B cell (primary cell): ENCODE data around the gene BCL11A. TPM values are rescaled to one million over a fixed set of nuclear protein-coding genes. Genes with fewer than 3 reads are reported as not detected.

Experiments
- ATAC-seq: fragments of 200-7000 bp; cut with Tn5 transposase; one replicate; pipeline ENCODE4 v1.10.0; 2021; ENCODE audit warnings: low read depth, mild to moderate bottlenecking, moderate number of reproducible peaks, moderate library complexity
- CTCF ChIA-PET: fragments of 350-600 bp; sonication (Branson Sonifier 250); formaldehyde crosslinking; loops from one replicate; lab custom pipeline; 2021; ENCODE audit warnings: antibody characterized with exemption, inconsistent platforms; lab: Charles Lee
- POLR2A ChIA-PET: fragments of 350-600 bp; sonication (Branson Sonifier 250); formaldehyde crosslinking; loops from one replicate; lab custom pipeline; 2021; ENCODE audit warnings: antibody characterized with exemption; lab: Charles Lee
- DNase-seq: peaks from one replicate; pipeline ENCODE4 v3.0.0; 2013
- H2AFZ ChIP-seq: 2 replicates; pipeline ENCODE4 v1.6.1; 2012; ENCODE audit warnings: mild to moderate bottlenecking, low read depth, low read length; ENCODE audit not compliant: insufficient read depth, poor library complexity, severe bottlenecking
- H3K27ac ChIP-seq, 2 donors: 1 replicate in 1 of 2; 2 replicates in 1 of 2; pipeline ENCODE4 v1.5.1; 2012 to 2013; ENCODE audit warnings: low read length in 2 of 2, mild to moderate bottlenecking in 2 of 2, moderate library complexity in 1 of 2
- H3K27me3 ChIP-seq, 4 experiments: fragments of 200-600 bp in 1 of 4; sonication (generic) in 1 of 4; replicated peaks in 1 of 4; 1 replicate in 2 of 4; 2 replicates in 2 of 4; pipeline versions ENCODE4 v1.6.1 to v1.7.0; 2013 to 2016; ENCODE audit warnings: low read length in 3 of 4, mild to moderate bottlenecking in 2 of 4, mixed read lengths in 1 of 4, moderate library complexity in 1 of 4; ENCODE audit not compliant: insufficient read depth in 4 of 4, control insufficient read depth in 3 of 4; ENCODE audit errors: control extremely low read depth in 1 of 4
- H3K36me3 ChIP-seq, 2 experiments: replicated peaks in 1 of 2; 1 replicate in 1 of 2; 2 replicates in 1 of 2; pipeline versions ENCODE4 v1.6.1 to v1.7.1; 2013; ENCODE audit warnings: low read length in 1 of 2; ENCODE audit not compliant: insufficient read depth in 2 of 2, control insufficient read depth in 1 of 2; ENCODE audit errors: control extremely low read depth in 1 of 2, extremely low read depth in 1 of 2
- H3K4me1 ChIP-seq, 2 donors: fragments of 200-600 bp in 1 of 2; sonication (generic) in 1 of 2; 1 replicate in 1 of 2; 2 replicates in 1 of 2; pipeline versions ENCODE4 v1.5.1 to v1.6.1; 2013 to 2017; ENCODE audit warnings: low read length in 2 of 2; ENCODE audit not compliant: control insufficient read depth in 2 of 2, insufficient read depth in 2 of 2
- H3K4me2 ChIP-seq: replicated peaks from 2 replicates; pipeline ENCODE3; 2012; ENCODE audit warnings: mild to moderate bottlenecking, low read depth, low read length; ENCODE audit not compliant: poor library complexity, severe bottlenecking
- H3K4me3 ChIP-seq, 5 experiments: fragments of 200-600 bp in 1 of 5; sonication (generic) in 1 of 5; 1 replicate in 3 of 5; 2 replicates in 2 of 5; pipeline versions ENCODE4 v1.5.1 to v1.7.0; 2011 to 2016; ENCODE audit warnings: low read length in 4 of 5, mild to moderate bottlenecking in 4 of 5, low read depth in 2 of 5, control low read depth in 1 of 5, moderate library complexity in 1 of 5; ENCODE audit not compliant: insufficient read depth in 1 of 5; ENCODE audit errors: control extremely low read depth in 1 of 5, extremely low read depth in 1 of 5
- H3K79me2 ChIP-seq: fragments of 200-600 bp; sonication (generic); one replicate; pipeline ENCODE4 v1.6.0; 2016; ENCODE audit warnings: low read length; ENCODE audit not compliant: control insufficient read depth, insufficient read depth
- H3K9ac ChIP-seq: fragments of 200-600 bp; sonication (generic); 2 replicates; pipeline ENCODE4 v1.6.1; 2017; ENCODE audit warnings: mild to moderate bottlenecking, low read length, moderate library complexity
- H3K9me3 ChIP-seq, 3 donors: one replicate each; pipeline versions ENCODE4 v1.6.1 to v1.7.1; 2013; ENCODE audit warnings: low read length in 2 of 3; ENCODE audit not compliant: control insufficient read depth in 2 of 3, insufficient read depth in 1 of 3; ENCODE audit errors: control extremely low read depth in 1 of 3
- H4K20me1 ChIP-seq: 2 replicates; pipeline ENCODE4 v1.6.0; 2012; ENCODE audit warnings: mild to moderate bottlenecking, low read length; ENCODE audit not compliant: insufficient read depth, control insufficient read depth, poor library complexity, severe bottlenecking
- H3K27ac Mint-ChIP-seq: one replicate; pipeline ENCODE4 v1.8.0; 2021; ENCODE audit warnings: mixed read lengths
- H3K27me3 Mint-ChIP-seq: one replicate; pipeline ENCODE4 v1.8.0; 2021; ENCODE audit warnings: mixed read lengths
- H3K4me1 Mint-ChIP-seq: one replicate; pipeline ENCODE4 v1.8.0; 2021; ENCODE audit warnings: mixed read lengths
- H3K4me3 Mint-ChIP-seq: one replicate; pipeline ENCODE4 v1.8.0; 2021; ENCODE audit warnings: mixed read lengths
- H3K9me3 Mint-ChIP-seq: one replicate; pipeline ENCODE4 v1.8.0; 2022; ENCODE audit warnings: mixed read lengths; ENCODE audit not compliant: insufficient read depth
- CTCF ChIP-seq: fragments of 200-600 bp; IDR thresholded peaks from one replicate; pipeline ENCODE4 v1.8.0; 2022; ENCODE audit warnings: antibody characterized with exemption, mild to moderate bottlenecking
- EZH2 ChIP-seq: IDR thresholded peaks from 2 replicates; pipeline ENCODE4 v1.6.1; 2012; ENCODE audit warnings: borderline replicate concordance, low read depth, mild to moderate bottlenecking, moderate library complexity, low read length; ENCODE audit not compliant: insufficient read depth, poor library complexity, severe bottlenecking
- WGBS: methylation state at CpG from one replicate; pipeline ENCODE4 v1.1.5; 2013; ENCODE audit warnings: missing lambda C conversion rate; ENCODE audit not compliant: insufficient coverage; 5-methylcytosine and 5-hydroxymethylcytosine counted together
- intact Hi-C: fragments of 100-400 bp; cut with micrococcal nuclease; formaldehyde crosslinking; loops from one replicate; pipeline ENCODE4 v1.10.0; 2022
- polyA plus RNA-seq: library from polyadenylated mRNA; depleted of rRNA; stranded (reverse); fragments of >200 nt; gene quantifications from 2 replicates; pipeline ENCODE4 v1.2.3, GENCODE V29; 2012
- total RNA-seq, 2 donors: library from RNA; stranded (reverse); fragments of 120-200 nt in 1 of 2; gene quantifications; 1 replicate in 1 of 2; 2 replicates in 1 of 2; pipeline versions ENCODE4 v1.2.3 to v1.2.4, GENCODE V29; 2013 to 2022

Gene BCL11A
- total and polyA plus RNA-seq, 2 donors (not counting 1 experiment from before 2014, with no cell fraction given): 81.8 to 383 TPM

DNA sequence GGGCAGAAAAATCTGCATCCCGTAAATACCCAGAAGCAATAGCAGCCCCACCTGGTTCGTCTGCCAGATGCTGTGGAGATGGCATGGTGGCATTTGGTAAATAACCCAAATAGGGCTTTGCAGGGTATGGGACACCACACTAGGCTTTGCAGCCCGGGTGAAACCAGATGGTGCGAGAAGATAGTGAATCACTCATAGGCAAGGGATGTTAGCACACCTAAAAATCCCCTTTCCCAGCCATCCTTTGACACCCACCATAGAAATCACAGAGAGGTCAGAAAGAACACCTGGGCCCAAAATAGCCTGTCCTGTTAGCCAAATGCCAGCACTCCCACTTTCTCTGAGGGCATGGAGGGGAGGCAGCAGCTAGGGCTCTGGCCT, 47.6 kb downstream of the BCL11A start:
- no peaks in the 10 kb centered on the region for H3K27me3 Mint-ChIP-seq
- peak overlapping the region; percentile 92 for H3K27ac Mint-ChIP-seq
- H3K79me2 ChIP-seq: peaks cover 99% of the 10 kb centered on the region
- H3K4me3 Mint-ChIP-seq: peak overlapping the region; percentile 68
- H3K9me3 ChIP-seq: no peaks in the 10 kb centered on the region
- H3K4me1 ChIP-seq: peaks cover 96% of the 10 kb centered on the region in 2 donors
- no peak overlapping the region for H2AFZ ChIP-seq
- POLR2A ChIA-PET: interaction anchor here (1.4 kb wide), 1 partner anchor 134 kb away, joined by 3 read pairs; no protein-coding TSS in a partner anchor
- H3K4me3 ChIP-seq: no peak overlapping the region
- H3K9me3 Mint-ChIP-seq: no peaks in the 10 kb centered on the region
- WGBS: no CpG with 5 or more reads among the region's 4 CpGs
- ATAC-seq (peak; percentile 37), DNase-seq (no peak)
- H3K36me3 ChIP-seq: peaks cover 0 to 73% of the 10 kb centered on the region in 2 experiments
- peaks cover 94% of the 10 kb centered on the region for H3K4me1 Mint-ChIP-seq
- intact Hi-C loops: loop anchor here (2.0 kb wide), 1 partner anchor 13 kb away; no protein-coding TSS in a partner anchor
- peaks cover 86% of the 10 kb centered on the region for H4K20me1 ChIP-seq
- no peaks in the 10 kb centered on the region for H3K27me3 ChIP-seq
- H3K27ac ChIP-seq: peak overlapping the region; percentile 46 to 93
- CTCF ChIA-PET: interaction anchor here (0.9 to 3.4 kb wide), 6 partner anchors 9 to 66 kb away, joined by 3 to 20 read pairs (median 6); no protein-coding TSS in a partner anchor
- peak overlapping the region; percentile 24 for H3K9ac ChIP-seq
- H3K4me2 ChIP-seq: peak overlapping the region; percentile 33
- TF ChIP-seq EZH2: no peak
- TF ChIP-seq CTCF: no peak

DNA sequence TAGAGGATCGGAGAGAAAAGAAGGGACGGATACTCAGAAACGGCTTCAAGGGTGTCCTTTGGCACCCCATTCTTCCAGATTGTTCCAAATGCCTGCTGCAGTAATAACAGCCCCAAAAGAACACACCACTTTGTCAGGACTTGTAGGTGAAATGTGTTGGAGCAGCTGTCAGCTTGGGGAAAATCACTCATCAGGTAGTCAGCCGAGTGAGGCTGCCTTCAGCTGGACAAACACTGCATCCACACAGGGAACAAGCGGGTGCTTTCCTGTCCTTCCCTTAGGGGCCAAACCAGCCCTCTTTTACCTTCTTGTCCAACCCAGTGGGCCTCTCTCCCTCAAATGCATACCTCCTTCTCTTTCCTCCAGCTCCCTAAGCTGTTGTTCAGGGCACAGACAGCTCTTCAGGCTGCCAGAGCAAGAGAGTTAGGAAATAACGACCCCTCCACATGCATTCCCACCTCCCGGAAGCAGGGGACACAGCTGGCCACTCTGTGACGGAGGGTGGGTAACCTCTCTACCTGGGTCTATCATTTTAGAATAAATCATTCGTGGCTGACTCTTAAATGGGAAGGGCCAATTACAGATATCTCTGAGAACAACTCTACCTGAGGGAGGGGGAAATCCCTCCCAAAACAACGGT, 48.1 kb downstream of the BCL11A start:
- no peak for DNase-seq
- CTCF ChIA-PET: interaction anchor here (0.6 to 3.4 kb wide), 13 partner anchors 10 to 192 kb away, joined by 3 to 20 read pairs (median 3); no protein-coding TSS in a partner anchor
- H4K20me1 ChIP-seq: peaks cover 86% of the 10 kb centered on the region
- H3K9ac ChIP-seq: peak overlapping the region; percentile 24
- H3K36me3 ChIP-seq: peaks cover 0 to 73% of the 10 kb centered on the region in 2 experiments
- no peak overlapping the region for H3K4me3 ChIP-seq
- H3K79me2 ChIP-seq: peaks cover 99% of the 10 kb centered on the region
- no peaks in the 10 kb centered on the region for H3K27me3 ChIP-seq
- peak overlapping the region; percentile 68 for H3K4me3 Mint-ChIP-seq
- no peaks in the 10 kb centered on the region for H3K27me3 Mint-ChIP-seq
- H3K4me1 Mint-ChIP-seq: peaks cover 94% of the 10 kb centered on the region
- peaks cover 96% of the 10 kb centered on the region in 2 donors for H3K4me1 ChIP-seq
- no peak for ATAC-seq
- intact Hi-C loops: no loop called here
- H3K27ac Mint-ChIP-seq: peak overlapping the region; percentile 92
- H3K9me3 ChIP-seq: no peaks in the 10 kb centered on the region
- no peak overlapping the region for H2AFZ ChIP-seq
- POLR2A ChIA-PET: interaction anchor here (0.6 to 1.4 kb wide), 2 partner anchors 27 to 133 kb away, joined by 3 to 5 read pairs; no protein-coding TSS in a partner anchor
- peak overlapping the region; percentile 33 for H3K4me2 ChIP-seq
- H3K27ac ChIP-seq: peak overlapping the region; percentile 46 to 93
- 89% methylated on average over 4 of the region's 10 CpGs for WGBS
- no peaks in the 10 kb centered on the region for H3K9me3 Mint-ChIP-seq
- no peak for TF ChIP-seq EZH2
- TF ChIP-seq CTCF: no peak
